NCI-H187 (cell line): ENCODE results near the gene CALB2.

Experiments used
- DNase-seq, 2 experiments: peaks; one replicate each; lab custom pipeline; 2025; lab: John Stamatoyannopoulos, UW

CALB2 gene

DNA sequence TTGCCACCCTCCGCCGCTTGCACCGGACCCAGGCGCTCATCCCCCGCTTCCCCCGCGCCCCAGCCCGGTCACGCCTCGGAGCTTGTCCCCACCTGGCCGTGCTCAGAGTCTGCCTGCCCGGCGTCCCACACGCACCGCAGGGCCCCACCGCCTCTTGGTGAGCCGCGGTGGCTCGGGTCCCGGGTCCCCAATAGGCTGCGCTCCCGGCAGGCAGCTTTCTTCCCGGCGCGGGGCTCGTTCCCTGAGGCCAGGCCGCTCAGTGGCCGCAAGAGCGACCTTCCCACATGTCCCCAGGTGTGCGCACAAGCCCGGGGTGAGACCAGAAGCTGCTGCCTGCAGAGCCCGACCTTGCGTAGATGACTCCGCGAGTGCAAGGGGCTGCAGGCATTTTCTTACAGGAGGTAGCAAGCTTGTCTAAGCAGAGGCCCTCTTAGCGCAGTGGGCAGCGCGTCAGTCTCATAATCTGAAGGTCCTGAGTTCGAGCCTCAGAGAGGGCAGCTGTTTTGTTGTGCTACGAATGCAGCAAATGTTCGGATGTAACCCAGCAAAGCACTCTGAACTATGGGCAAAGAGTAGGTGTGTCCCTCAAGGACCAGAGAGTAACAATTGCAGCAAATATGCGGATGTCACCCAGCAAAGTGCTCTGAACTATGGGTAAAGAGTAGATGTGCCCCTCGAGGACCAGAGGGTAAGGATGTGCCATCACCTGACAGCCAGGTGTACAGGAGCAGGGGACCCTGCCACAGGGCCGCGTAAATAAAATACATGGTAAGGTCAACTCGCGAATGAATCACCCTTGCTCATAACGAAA lies 67.8 kb downstream of the CALB2 start:
- no peak for DNase-seq

GRCh38 chr16:71426880-71427615 lies 68.5 kb downstream of the CALB2 start:
- DNase-seq = no peak

DNA sequence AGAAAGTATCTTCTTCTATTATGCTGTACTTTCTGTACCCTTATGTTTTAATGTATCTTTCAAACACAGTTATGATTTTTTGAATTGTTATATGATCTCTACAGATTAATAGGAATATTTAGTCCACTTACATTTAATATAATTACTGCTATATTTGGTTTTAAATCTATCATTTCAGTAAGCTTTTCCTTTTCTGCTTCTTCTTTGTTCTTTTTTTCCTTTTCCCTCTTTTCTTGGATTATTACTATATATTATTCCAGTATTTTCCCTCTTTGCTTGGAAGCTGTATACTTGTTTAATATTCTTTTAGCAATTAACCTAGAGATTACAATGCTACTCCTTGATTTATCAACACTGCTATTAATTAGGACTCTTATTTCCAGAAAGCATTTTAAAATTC lies 69.9 kb downstream of the CALB2 start:
- no peak for DNase-seq

- no peak for DNase-seq
Observed at GRCh38 chr16:71428883-71429282, 70.4 kb downstream of the CALB2 start.

DNA sequence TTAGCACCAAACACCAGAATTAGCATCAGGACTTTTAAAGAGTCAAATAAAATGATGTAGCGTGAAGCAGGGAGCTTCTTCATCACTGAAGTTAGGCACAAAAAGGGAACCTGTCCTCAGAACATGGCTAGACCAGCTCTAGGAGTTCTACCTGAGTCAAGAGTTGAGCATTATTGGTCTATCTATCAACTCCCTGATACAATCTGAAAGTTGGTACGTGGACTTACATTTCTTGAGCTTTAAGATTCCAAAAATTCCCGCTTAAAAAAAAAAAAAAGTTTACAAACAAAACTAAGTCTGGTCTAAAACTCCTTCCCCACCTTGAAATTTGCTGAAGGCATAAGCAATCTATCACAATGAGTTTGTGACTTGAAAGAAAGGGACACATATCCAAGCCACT lies 71.1 kb downstream of the CALB2 start:
- no peak for DNase-seq

- no peak for DNase-seq
Observed at GRCh38 chr16:71430744-71431143, 72.2 kb downstream of the CALB2 start.

DNA sequence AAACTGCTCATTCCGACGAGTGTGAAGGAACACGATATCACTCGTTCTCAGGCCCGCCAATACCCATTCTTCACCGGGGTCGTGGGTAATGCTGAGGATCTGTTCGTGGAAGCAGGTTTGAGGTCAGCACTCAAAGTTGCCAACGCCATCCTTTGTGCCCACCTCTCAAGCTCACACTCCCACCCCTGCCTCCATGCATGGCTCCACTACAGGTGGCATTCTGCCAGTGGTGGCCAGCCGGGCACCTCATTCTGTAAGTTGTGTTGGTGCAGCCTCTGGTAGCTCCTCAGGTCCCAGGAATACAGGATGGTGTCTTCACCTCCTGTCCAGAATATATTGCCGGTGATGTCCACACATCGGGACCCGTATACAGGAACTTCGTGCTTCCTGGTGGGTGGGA lies 72.7 kb downstream of the CALB2 start:
- no peak for DNase-seq

GRCh38 chr16:71431991-71432390 lies 73.5 kb downstream of the CALB2 start:
- DNase-seq = no peak

DNA sequence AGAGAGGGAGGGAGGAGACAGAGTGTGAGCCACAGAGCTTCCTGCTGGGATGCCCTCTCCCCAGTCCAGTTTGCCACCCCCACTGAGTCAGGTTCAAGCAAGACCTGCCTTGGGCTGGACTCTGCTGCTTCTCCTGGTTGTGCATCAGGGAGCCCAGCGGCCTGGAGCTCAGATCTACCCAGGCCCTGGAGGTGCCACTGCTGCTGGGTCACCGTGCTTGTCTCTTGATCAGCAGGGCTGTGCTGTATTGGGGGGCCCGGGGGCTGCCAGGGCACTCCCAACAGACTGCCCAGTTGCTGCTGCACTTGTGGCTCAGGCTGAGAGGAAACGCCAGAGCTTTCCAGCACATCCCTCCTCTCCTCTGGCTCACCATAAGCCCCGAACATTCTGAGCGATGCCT lies 74.4 kb downstream of the CALB2 start:
- DNase-seq = no peak

DNA sequence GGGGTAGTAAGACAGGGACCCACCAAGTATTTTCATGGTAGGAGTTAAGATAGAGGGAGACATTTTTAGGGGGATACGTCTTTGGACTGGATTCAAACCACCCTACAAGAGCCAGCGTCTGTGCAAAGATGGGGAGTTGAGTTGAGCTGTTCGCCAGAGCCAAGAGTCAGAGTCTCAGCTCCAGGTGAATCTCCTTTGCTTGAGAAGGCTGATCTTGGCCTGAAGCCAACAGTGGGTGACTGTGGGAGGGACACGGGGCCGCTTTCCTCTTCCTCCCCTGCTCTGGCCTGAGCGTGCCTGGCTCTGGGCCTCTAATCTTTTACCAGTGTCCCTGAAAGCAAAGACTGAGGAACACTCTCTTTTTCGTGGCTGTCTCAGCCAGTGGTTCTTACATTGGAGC lies 78.0 kb downstream of the CALB2 start:
- no peak for DNase-seq

- DNase-seq = no peak
Observed at GRCh38 chr16:71439523-71439922, 81.0 kb downstream of the CALB2 start.
